ENCODE results near the gene ANKRD34A.
A peak's percentile ranks its signal among the peaks of the same experiment; 100 is the strongest.

- TF ChIP-seq CTCF (IDR thresholded peaks at IDR 0.05) (no peak), POLR2A (IDR thresholded peaks at IDR 0.05) (peak in 1 of 2 donors; percentile 14)
Observed at GRCh38 chr1:145988773-145989172, 24.4 kb upstream of the ANKRD34A start.
